A673 (cell line): Measurements from ENCODE around the gene RAMP1. TPM values are rescaled to one million over a fixed set of nuclear protein-coding genes. Genes with fewer than 3 reads are reported as not detected.

Experiments
- BruUV-seq: library from RNA; stranded (reverse); fragments of 400-500 nt; replicated peaks from 2 replicates; lab custom pipeline; 2021; lab: Mats Ljungman, UMichigan
- CTCF ChIA-PET: fragments of 300-600 bp; sonication (Branson Sonifier 250); formaldehyde crosslinking; loops from one replicate; lab custom pipeline; 2022; ENCODE audit warnings: antibody characterized with exemption; lab: Charles Lee
- POLR2A ChIA-PET: fragments of 300-600 bp; sonication (Branson Sonifier 250); formaldehyde crosslinking; loops from one replicate; lab custom pipeline; 2022; ENCODE audit warnings: antibody characterized with exemption; ENCODE audit not compliant: low non-redundant PET; lab: Charles Lee
- DNase-seq: peaks from one replicate; pipeline ENCODE4 v3.0.0-alpha.2; 2015; ENCODE audit warnings: low spot score
- H3K27ac ChIP-seq: fragments of 200-600 bp; sonication (generic); 2 replicates; pipeline ENCODE4 v1.5.1; 2016; ENCODE audit warnings: mixed run types, low read depth, mild to moderate bottlenecking, mixed read lengths, antibody characterized with exemption, low read length; ENCODE audit not compliant: poor library complexity, severe bottlenecking
- H3K27me3 ChIP-seq: fragments of 200-600 bp; sonication (generic); replicated peaks from 2 replicates; pipeline ENCODE4 v1.6.1; 2017; ENCODE audit warnings: mixed run types, low read depth, mild to moderate bottlenecking, mixed read lengths, antibody characterized with exemption, low read length; ENCODE audit not compliant: insufficient read depth, poor library complexity
- H3K36me3 ChIP-seq: fragments of 200-600 bp; sonication (generic); 2 replicates; pipeline ENCODE4 v1.6.1; 2016; ENCODE audit warnings: mixed run types, mild to moderate bottlenecking, mixed read lengths, antibody characterized with exemption, low read length; ENCODE audit not compliant: insufficient read depth, poor library complexity, severe bottlenecking
- H3K4me1 ChIP-seq: fragments of 200-600 bp; sonication (generic); 2 replicates; pipeline ENCODE4 v1.6.1; 2017; ENCODE audit warnings: mixed run types, mild to moderate bottlenecking, mixed read lengths, antibody characterized with exemption, low read length; ENCODE audit not compliant: insufficient read depth, poor library complexity, severe bottlenecking
- H3K4me3 ChIP-seq: fragments of 200-600 bp; sonication (generic); 2 replicates; pipeline ENCODE4 v1.5.1; 2016; ENCODE audit warnings: low read depth, mixed run types, mild to moderate bottlenecking, mixed read lengths, low read length; ENCODE audit not compliant: poor library complexity, severe bottlenecking
- H3K9me3 ChIP-seq: fragments of 200-600 bp; sonication (generic); 2 replicates; pipeline ENCODE4 v1.6.1; 2016; ENCODE audit warnings: mixed run types, low read depth, mild to moderate bottlenecking, mixed read lengths, antibody characterized with exemption, low read length; ENCODE audit not compliant: poor library complexity, severe bottlenecking
- EZH2 ChIP-seq: fragments of 200-600 bp; sonication (generic); IDR thresholded peaks from 2 replicates; pipeline ENCODE4 v1.6.1; 2017; ENCODE audit warnings: borderline replicate concordance, low read depth, mild to moderate bottlenecking, mixed read lengths, antibody characterized with exemption, low read length; ENCODE audit not compliant: poor library complexity, severe bottlenecking
- intact Hi-C: fragments of 100-400 bp; cut with micrococcal nuclease; formaldehyde crosslinking; loops from one replicate; pipeline ENCODE4 v1.10.0; 2022; ENCODE audit not compliant: unreplicated experiment
- total RNA-seq: library from RNA; stranded (reverse); gene quantifications from 2 replicates; pipeline ENCODE4 v1.2.3, GENCODE V29; 2021
- TF ChIP-seq, protein P1 (sequence below): fragments of 300-800, 200-600 bp; sonication (generic); conservative IDR thresholded peaks from 2 replicates; pipeline ENCODE4 v1.5.1; 2017; ENCODE audit warnings: low read depth, mild to moderate bottlenecking, antibody characterized with exemption, low read length, moderate library complexity, mixed read lengths

The RAMP1 gene
- total RNA-seq, 1 experiment from 2014 or later: 24.8 TPM

DNA sequence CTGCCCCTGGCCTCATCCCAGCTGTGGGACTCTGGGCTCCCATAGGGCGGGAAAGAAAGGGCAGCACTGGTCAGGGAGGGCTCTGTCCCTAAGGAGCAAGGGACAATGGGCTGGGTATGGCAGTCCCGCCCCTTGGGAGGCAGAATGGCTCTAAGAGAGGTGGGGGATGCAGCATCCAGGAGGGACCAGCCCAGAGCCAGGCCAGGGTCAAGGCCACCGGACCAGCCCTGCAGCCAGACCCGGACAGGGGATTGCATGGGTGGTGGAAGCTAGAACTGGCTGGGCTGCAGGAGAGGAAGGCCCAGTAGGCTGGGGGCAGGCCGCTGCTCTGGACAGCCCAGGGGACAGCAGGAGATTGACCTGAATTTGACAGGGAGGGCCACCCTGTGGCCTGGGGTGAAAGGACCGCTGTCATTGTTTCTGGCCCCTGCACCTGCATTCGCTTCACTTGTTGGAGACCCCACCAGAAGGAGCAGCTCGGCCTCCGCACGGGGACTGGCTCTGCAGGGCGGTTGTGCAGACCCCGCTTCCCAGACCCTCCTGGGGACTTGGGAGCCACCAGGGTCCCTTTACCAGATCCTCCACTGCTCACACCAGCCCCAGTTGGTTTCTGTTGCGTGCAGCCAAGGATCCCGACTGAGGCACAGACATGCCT lies 14.6 kb downstream of the RAMP1 start:
- H3K27ac ChIP-seq: no peak overlapping the region
- H3K4me3 ChIP-seq: no peak overlapping the region
- CTCF ChIA-PET: no interaction called here
- H3K9me3 ChIP-seq: no peaks in the 10 kb centered on the region
- H3K4me1 ChIP-seq: peaks cover 7% of the 10 kb centered on the region
- BruUV-seq: no TSS peak
- POLR2A ChIA-PET: no interaction called here
- DNase-seq: no peak
- TF ChIP-seq, protein P1, sequence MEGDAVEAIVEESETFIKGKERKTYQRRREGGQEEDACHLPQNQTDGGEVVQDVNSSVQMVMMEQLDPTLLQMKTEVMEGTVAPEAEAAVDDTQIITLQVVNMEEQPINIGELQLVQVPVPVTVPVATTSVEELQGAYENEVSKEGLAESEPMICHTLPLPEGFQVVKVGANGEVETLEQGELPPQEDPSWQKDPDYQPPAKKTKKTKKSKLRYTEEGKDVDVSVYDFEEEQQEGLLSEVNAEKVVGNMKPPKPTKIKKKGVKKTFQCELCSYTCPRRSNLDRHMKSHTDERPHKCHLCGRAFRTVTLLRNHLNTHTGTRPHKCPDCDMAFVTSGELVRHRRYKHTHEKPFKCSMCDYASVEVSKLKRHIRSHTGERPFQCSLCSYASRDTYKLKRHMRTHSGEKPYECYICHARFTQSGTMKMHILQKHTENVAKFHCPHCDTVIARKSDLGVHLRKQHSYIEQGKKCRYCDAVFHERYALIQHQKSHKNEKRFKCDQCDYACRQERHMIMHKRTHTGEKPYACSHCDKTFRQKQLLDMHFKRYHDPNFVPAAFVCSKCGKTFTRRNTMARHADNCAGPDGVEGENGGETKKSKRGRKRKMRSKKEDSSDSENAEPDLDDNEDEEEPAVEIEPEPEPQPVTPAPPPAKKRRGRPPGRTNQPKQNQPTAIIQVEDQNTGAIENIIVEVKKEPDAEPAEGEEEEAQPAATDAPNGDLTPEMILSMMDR: no peak
- no peak for TF ChIP-seq EZH2
- H3K36me3 ChIP-seq: no peaks in the 10 kb centered on the region
- H3K27me3 ChIP-seq: no peaks in the 10 kb centered on the region
- intact Hi-C loops: no loop called here

DNA sequence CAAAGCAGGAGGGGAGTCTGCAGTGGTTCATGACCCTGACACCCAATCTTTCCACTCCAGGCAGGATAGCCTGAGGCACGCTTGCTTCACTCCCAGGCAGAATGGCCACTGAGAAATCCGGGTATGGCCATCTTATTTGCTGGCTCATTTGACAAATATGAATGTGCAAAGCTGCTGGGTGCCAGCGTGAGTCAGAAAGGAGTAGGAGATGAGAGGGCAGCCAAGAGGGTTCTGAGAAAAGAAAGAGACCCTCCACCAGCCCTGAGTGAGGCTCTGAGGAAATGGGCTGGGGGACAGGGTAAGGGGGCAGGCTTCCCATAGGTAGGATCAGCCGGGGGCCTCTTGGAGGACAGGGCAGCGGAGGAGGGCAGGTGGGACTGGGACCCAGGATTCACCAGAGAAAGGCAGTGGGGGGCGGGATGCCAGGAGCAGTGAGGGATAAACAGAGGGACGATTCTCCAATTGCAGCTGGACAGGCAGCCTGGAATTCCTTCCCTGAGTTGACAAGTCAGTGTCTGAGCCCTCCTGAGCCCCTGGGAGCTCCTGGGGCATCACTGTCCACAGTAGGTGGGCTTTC lies 15.2 kb downstream of the RAMP1 start:
- no peak overlapping the region for H3K27ac ChIP-seq
- no peaks in the 10 kb centered on the region for H3K36me3 ChIP-seq
- H3K9me3 ChIP-seq: no peaks in the 10 kb centered on the region
- H3K27me3 ChIP-seq: no peaks in the 10 kb centered on the region
- no peak for DNase-seq
- H3K4me3 ChIP-seq: no peak overlapping the region
- peaks cover 11% of the 10 kb centered on the region for H3K4me1 ChIP-seq
- intact Hi-C loops: no loop called here
- no TSS peak for BruUV-seq
- CTCF ChIA-PET: no interaction called here
- POLR2A ChIA-PET: no interaction called here
- TF ChIP-seq, protein P1: no peak
- no peak for TF ChIP-seq EZH2

DNA sequence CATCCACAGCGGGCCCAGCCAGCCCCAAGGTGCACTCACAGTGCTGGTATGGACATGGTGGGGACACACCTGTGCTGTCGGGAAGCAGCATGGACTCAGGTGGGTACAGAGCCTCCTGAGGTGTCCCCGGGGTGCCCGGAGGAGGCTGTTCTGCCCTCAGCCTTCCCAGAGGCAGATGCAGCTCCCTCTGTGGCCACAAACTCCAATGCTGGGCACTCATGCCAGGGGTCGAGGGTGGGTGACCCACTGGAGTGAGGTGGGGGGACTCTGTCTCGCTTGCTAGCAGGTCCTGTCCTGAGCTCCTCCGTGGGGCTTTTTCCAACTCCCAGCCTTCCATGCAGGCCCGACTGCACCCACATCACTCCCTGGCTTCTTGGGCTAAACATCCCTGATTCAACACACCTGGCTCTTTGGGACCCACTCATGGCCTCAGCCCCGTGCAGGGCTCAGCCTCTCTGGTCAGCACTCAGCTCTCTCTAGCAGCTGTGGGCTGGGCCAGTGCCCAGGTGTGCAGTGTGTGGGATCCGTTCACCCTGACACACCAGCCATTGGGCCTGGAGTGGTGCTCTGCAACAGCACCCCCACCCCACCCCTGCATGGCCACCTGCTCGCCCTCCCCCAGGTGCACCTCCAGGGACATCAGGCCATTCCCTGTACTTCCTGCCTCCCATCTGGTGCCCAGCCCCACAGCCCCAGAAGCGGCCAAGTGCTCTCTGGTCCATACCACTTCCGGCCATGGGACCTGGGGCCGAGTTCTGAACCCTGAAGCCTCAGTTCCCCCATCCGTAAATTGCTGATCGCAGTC lies 16.0 kb downstream of the RAMP1 start:
- BruUV-seq: no TSS peak
- no peak overlapping the region for H3K27ac ChIP-seq
- no peaks in the 10 kb centered on the region for H3K36me3 ChIP-seq
- no peaks in the 10 kb centered on the region for H3K9me3 ChIP-seq
- H3K4me3 ChIP-seq: no peak overlapping the region
- POLR2A ChIA-PET: no interaction called here
- DNase-seq: no peak
- H3K4me1 ChIP-seq: peaks cover 11% of the 10 kb centered on the region
- H3K27me3 ChIP-seq: no peaks in the 10 kb centered on the region
- intact Hi-C loops: no loop called here
- no peak for TF ChIP-seq EZH2
- TF ChIP-seq, protein P1: no peak
- CTCF ChIA-PET: no interaction called here
